Gastroesophageal sphincter (tissue), 3 donors: ENCODE data around the gene TMEM127.

Experiments used
- POLR2A ChIP-seq, 2 donors: fragments of 450-650 bp; IDR thresholded peaks; one replicate each; pipeline ENCODE4 v1.6.1; 2017; ENCODE audit warnings: antibody characterized with exemption in 2 of 2, mild to moderate bottlenecking in 2 of 2, moderate library complexity in 1 of 2
- POLR2AphosphoS5 ChIP-seq: sonication (generic); formaldehyde crosslinking; IDR thresholded peaks from one replicate; pipeline ENCODE4 v1.6.1; 2017; ENCODE audit warnings: antibody characterized with exemption
- TF ChIP-seq, protein P1 (sequence below), 4 experiments: fragments of 200-600 bp in 2 of 4; fragments of 450-650 bp in 2 of 4; sonication (generic) in 1 of 4; IDR thresholded peaks; one replicate each; pipeline ENCODE4 v1.5.1; 2017 to 2019; ENCODE audit warnings: antibody characterized with exemption in 4 of 4, mild to moderate bottlenecking in 2 of 4, moderate library complexity in 2 of 4

DNA sequence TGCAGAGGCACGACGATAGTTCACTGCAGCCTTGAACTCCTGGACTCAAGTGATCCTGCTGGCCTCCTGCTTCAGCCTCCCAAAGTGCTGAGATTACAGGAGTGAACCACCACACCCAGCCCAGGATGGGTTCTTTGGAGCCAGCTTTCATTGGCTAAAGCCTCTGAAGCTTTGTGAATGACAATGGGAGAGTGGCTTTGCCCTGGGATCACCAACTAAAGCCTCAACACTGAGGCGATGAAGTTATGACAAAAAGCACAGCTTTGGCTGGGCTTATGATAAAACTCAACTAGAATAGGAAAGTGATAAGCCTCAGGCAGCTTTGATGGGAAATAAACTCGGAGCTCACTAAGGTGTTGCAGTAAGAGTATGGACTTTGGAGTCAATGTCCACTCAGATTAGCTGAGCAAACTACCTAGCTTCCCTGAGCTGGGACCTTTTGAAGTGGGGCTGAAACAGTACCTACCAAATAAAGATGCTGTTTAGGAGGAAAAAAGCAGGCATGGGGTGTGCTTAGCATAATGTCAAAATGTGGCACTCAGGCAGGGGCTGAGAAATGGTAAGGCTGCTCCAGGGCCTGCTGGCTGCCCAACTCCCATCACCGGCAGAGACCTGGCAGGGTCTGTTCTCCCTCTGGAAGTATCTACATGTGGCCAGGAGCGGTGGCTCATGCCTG, 4.3 kb downstream of the TMEM127 start:
- TF ChIP-seq, protein P1, sequence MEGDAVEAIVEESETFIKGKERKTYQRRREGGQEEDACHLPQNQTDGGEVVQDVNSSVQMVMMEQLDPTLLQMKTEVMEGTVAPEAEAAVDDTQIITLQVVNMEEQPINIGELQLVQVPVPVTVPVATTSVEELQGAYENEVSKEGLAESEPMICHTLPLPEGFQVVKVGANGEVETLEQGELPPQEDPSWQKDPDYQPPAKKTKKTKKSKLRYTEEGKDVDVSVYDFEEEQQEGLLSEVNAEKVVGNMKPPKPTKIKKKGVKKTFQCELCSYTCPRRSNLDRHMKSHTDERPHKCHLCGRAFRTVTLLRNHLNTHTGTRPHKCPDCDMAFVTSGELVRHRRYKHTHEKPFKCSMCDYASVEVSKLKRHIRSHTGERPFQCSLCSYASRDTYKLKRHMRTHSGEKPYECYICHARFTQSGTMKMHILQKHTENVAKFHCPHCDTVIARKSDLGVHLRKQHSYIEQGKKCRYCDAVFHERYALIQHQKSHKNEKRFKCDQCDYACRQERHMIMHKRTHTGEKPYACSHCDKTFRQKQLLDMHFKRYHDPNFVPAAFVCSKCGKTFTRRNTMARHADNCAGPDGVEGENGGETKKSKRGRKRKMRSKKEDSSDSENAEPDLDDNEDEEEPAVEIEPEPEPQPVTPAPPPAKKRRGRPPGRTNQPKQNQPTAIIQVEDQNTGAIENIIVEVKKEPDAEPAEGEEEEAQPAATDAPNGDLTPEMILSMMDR (IDR thresholded peaks at IDR 0.05), result no peak
- TF ChIP-seq POLR2A (IDR thresholded peaks at IDR 0.05), result no peak
- no peak for TF ChIP-seq POLR2AphosphoS5
